Mononuclear cell (primary cell): ENCODE data around the gene LYSMD4. TPM values are rescaled to one million over a fixed set of nuclear protein-coding genes. Genes with fewer than 3 reads are reported as not detected.
"Not testable (repeated sequence)": the region's sequence is repeated elsewhere in the genome, so short reads cannot be mapped to it uniquely, and the experiment has no call there.

Experiments
- H3K27me3 ChIP-seq: 2 replicates; pipeline ENCODE4 v1.6.0; 2011; ENCODE audit warnings: low read length, control low read depth; ENCODE audit not compliant: insufficient read depth
- H3K4me1 ChIP-seq: 2 replicates; pipeline ENCODE4 v1.5.1; 2011; ENCODE audit warnings: mild to moderate bottlenecking, low read length, control low read depth; ENCODE audit not compliant: insufficient read depth
- H3K4me3 ChIP-seq: 2 replicates; pipeline ENCODE4 v1.5.1; 2011; ENCODE audit warnings: mild to moderate bottlenecking, low read length, moderate library complexity
- H3K9me3 ChIP-seq: 2 replicates; pipeline ENCODE4 v1.5.1; 2011; ENCODE audit warnings: low read depth, mild to moderate bottlenecking, control low read depth, low read length
- total RNA-seq: library from RNA; depleted of rRNA; stranded (reverse); fragments of >200 nt; gene quantifications from one replicate; pipeline ENCODE4 v1.2.3, GENCODE V29; 2012

Gene LYSMD4
- total RNA-seq, result 6.6 TPM

DNA sequence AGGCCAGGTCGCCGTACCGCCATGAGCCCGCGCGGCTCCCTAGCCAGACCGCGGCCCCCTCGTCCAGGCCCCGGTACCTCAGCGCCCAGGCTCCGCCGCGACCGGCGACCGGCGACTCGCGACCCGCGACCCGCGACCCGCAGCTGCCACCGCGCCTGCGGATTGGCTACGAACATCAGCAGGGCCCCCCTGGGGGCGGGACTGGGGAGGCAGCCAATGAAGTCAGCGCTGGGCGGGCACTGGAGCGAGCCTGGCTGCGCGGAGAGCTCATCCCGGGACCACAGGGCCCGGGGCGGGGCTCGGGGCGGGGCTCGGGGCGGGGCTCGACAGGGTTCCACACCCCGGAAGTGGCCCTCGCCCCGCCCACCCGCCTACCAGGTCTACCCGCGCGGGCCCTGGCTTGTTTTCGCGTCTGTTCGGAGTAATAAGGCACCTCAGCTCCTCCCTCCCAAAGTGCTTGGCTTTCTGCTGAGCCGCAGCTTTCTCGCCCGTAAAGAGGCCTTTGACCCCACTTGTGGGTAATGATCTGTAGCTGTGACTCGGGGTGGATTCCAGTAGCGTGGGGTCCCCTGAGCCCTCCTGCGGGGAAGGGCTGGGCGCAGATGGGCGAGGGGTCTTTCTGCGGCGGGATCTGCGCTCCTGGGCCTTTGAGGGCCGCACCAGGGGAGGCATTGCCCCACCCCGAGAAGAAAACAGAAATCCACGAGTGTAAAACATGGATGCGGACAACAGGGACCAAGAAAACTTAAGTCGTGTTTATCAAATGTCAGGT lies at the start of gene LYSMD4:
LYSMD4 (minus strand) TSS at position 170 of the 772 bp plus-strand sequence. CDS start 1,438 bp downstream, outside the sequence.
- peaks cover 17% of the 10 kb centered on the region for H3K4me1 ChIP-seq
- peak within 1 kb of the TSS; percentile 79 for H3K4me3 ChIP-seq
- H3K27me3 ChIP-seq, result no peaks in the 10 kb centered on the region
- no peaks in the 10 kb centered on the region for H3K9me3 ChIP-seq

DNA sequence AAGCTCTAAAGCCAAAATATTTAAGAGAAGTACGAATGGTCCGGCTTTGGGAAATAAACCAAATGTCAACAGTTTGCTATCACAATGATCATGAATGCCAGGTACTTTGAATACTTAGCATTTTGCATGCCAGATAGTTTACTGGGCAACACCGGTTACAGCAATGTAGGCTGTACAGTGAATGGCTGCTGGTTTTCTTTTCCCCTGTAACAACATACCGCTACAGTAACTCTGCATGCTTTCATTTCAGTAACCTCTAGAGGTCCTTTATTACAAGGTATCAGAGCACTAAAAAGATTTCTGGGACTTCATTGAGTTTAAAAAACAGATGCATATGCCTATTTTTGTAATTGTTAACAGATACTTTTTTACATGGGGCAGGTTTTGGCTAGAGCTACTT lies 48.8 kb upstream of the LYSMD4 start:
- not testable (repeated sequence) for H3K27me3 ChIP-seq, H3K4me3 ChIP-seq, H3K9me3 ChIP-seq, H3K4me1 ChIP-seq

DNA sequence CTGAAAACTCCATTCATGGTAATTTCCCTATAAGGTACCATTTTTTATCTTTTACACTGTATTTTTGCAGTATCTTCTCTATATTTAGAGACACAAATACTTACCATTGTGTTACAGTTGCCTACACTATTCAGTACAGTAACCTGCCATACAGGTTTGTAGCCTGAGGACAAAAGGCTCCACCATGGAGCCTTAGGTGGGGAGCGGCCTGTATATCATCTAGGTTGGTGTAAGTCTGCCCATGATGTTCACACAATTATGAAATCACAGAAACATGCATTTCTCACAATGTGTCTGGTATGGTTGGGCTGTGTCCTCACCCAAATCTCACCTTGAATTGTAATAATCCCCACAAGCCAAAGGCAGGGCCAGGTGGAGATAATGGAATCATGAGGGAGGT lies 43.9 kb upstream of the LYSMD4 start:
- H3K4me3 ChIP-seq, result no peak overlapping the region
- H3K4me1 ChIP-seq, result no peaks in the 10 kb centered on the region
- no peaks in the 10 kb centered on the region for H3K27me3 ChIP-seq
- no peaks in the 10 kb centered on the region for H3K9me3 ChIP-seq

DNA sequence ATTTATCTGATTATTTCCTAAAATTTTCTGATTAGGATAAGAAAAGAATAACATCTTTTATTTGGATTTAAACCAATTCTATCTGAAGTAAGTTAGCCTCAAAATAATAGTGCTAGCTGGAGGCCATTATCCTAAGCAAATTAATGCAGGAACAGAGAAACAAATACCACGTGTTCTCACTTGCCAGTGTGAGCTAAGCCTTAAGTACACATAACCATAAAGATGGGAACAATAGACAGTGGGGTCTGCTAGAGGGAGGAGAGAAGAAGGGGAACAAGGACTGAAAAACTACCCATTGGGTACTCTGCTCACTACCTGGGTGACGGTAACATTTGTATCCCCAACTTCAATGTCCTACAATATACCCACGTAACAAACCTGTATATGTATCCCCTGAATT lies 31.3 kb upstream of the LYSMD4 start:
- Histone ChIP-seq H3K9me3 (no peaks in the 10 kb centered on the region), H3K27me3 (no peaks in the 10 kb centered on the region), H3K4me3 (no peak overlapping the region), H3K4me1 (no peaks in the 10 kb centered on the region)

DNA sequence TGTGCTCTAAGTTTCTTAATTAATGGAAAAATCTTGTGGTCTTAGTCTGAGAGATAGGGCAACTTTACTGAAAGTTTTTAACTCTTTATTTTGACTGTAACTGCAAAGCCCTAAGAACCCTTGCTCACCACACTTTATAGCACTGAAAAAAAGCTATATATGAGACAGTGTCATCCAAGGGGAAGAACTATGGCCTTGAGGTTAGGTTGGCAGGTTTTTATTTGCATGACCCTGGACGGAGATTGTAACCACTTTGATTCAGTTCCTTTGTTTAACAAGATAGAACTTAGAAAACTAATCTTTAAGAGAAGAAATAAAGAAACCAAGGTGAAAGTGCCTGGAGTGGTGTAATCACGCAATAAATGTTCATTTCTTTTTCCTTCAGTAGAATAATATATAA lies 30.6 kb upstream of the LYSMD4 start:
- Histone ChIP-seq H3K27me3 (no peaks in the 10 kb centered on the region), H3K4me3 (no peak overlapping the region), H3K4me1 (no peaks in the 10 kb centered on the region), H3K9me3 (no peaks in the 10 kb centered on the region)

DNA sequence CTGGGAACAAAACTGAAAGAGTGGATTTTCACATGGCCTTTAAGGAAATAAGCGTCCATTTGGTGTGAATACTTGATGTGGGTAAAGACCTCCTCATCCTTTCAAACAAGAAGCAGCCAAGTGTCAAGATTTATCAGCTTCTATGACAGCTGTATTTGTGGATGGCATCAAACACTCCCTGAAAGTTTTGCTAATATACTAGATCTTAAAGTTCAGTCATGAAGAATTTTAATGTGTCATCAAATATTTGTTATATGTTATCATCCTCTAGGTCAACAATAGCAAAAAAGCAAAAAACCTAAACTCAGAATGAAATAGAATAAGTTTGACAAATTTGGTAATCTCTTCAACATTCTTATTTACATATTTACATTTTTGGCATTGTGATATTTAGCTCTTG lies 29.1 kb upstream of the LYSMD4 start:
- Histone ChIP-seq H3K27me3 (no peaks in the 10 kb centered on the region), H3K4me3 (no peak overlapping the region), H3K9me3 (no peaks in the 10 kb centered on the region), H3K4me1 (no peaks in the 10 kb centered on the region)

DNA sequence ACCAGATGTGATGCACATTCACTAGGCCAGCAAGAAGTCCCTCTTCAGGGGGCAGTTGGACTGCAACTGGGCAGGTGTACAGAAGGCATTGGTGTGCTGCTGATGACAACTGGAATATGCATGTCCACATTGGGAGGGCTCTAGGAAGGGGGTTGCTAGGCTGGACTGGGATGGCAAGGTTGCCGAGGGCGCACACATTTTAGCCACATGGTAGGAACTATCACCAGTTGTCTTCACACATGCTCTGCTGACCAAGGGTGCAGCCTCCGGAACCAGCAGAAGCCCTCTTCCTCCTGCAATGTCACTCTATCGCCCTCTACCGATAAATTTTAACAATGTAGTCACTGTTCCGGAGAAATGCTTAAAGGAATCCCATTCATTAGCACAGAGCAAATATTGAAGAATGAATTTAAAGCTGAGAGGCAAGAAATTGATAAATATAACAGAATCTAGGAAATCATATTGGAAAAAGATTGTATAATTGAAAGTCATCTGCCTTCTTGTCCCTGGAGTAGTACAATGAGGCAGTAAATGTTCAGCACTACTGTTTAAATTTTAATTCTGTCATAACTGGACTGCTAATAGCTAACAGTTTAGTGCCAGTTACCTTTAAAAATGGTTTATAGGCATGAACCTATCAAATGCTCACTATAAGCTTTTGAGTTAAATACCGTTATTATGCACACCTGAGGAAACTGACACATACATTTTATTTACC lies 22.6 kb upstream of the LYSMD4 start:
- Histone ChIP-seq H3K9me3 (no peaks in the 10 kb centered on the region), H3K4me3 (no peak overlapping the region), H3K4me1 (no peaks in the 10 kb centered on the region), H3K27me3 (no peaks in the 10 kb centered on the region)

DNA sequence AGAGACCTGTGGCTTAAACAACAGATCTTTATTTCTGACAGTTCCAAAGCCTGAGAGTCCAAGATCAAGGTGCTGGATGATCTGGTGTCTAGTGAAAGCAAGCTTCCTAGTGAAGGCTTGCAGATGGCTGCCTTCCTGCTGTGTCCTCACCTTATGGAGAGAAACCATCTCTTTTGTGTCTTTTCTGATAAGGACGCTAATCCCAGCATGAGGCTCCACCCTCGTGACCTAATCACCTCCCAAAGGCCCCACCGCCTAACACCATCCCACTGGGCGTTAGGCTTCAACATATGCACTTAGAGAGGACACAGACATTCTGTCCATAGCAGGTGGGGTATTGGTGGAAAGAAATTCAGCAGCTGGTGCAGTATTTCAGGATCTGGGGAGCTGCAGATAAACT lies 19.8 kb upstream of the LYSMD4 start:
- Histone ChIP-seq H3K9me3 (no peaks in the 10 kb centered on the region), H3K4me1 (no peaks in the 10 kb centered on the region), H3K27me3 (no peaks in the 10 kb centered on the region), H3K4me3 (no peak overlapping the region)

DNA sequence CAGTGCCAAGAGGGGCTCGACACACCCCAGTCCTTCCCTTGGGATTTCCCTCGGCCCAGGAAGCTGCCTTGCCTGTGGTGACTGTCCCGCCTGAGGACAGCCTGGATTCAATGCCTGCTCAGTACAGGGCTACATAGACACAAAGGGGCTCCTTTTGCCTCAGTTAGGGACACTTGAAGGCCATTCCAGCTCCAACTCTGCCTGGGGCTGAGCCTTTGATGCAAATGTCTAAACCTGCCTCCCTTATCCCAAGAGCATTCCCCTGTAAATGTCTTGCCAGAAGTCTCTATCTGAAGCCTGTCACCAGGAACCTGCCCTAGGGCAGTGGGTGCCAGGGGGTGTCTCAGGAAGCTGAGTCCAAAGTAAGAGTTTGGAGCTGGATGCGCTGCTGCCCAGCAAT lies 19.3 kb upstream of the LYSMD4 start:
- no peak overlapping the region for H3K4me3 ChIP-seq
- H3K27me3 ChIP-seq, result no peaks in the 10 kb centered on the region

DNA sequence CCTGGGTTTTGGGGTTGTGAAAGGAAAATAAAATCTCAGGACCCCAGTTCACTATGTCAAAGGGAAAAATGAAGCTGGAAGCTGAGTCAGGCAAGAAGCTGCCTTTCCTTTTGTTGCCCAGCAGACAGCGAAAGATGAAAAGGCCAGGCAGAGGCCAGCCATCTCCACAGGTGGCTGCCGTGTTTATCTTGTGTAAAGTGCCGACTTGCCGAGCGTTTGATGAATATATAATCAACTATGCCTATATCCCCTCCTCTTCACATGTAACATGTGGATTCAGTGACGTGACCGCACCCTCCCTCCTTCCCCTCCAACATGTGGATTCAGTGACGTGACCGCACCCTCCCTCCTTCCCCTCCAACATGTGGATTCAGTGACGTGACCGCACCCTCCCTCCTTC lies 17.1 kb upstream of the LYSMD4 start:
- H3K9me3 ChIP-seq, H3K27me3 ChIP-seq, H3K4me1 ChIP-seq, H3K4me3 ChIP-seq: not testable (repeated sequence)

More for the DNA sequence above, 19.3 kb upstream of the LYSMD4 start:
- Histone ChIP-seq H3K4me1 (no peaks in the 10 kb centered on the region), H3K9me3 (no peaks in the 10 kb centered on the region)

DNA sequence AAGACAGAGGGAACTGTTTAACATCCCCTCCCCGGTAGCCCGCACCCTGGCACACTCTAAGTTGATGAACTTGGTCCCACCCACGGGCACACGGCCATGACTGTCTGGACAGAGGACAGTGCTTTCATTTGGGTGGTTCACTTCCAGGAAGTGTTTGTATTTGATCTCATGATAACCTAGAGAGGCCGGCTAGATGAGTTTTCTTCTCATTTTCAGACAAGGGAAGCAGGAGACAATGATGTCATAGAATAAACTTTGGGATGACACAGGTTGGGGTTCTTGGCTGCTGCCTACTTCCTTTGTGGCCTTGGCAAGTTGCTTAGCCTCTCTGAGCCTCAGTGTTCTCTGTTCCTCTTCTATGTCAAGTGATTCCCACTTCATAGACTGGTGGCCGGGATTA lies 16.1 kb upstream of the LYSMD4 start:
- H3K4me1 ChIP-seq, result no peaks in the 10 kb centered on the region
- H3K9me3 ChIP-seq, result no peaks in the 10 kb centered on the region
- no peaks in the 10 kb centered on the region for H3K27me3 ChIP-seq
- no peak overlapping the region for H3K4me3 ChIP-seq

DNA sequence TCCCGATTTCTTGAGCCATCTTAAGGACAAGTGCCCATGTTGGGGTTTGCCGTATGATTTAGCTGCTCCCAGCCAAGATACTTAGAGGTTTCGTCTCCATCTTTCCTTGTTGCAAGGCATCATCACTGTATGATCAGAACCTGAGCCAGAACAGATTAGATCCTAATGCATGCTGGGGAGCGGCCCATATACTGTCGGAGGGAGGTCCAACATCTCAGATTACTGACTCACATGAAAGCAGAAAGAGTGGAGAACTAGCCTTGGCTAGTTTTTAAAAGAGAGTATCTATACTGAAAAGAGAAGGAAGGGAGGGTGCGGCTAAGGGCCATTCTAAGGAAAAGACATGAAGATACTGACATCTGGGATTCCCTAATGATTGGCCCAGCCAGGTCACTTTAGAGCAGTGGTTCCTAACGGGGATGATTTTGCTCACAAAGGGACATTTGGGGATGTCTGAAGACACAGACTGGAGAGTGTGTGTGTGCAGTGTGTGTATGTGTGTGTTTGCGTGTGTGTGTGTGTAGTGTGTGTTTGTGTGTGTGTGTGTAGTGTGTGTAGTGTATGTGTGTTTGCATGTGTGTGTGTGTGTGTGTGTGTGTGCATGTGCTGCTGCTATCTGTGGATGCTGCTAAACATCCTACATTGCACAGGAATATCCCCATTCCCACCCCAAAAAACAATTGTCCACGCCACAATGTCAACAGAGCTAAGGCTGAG lies 12.3 kb upstream of the LYSMD4 start:
- H3K4me1 ChIP-seq, result no peaks in the 10 kb centered on the region
- no peak overlapping the region for H3K4me3 ChIP-seq
- no peaks in the 10 kb centered on the region for H3K27me3 ChIP-seq
- no peaks in the 10 kb centered on the region for H3K9me3 ChIP-seq

DNA sequence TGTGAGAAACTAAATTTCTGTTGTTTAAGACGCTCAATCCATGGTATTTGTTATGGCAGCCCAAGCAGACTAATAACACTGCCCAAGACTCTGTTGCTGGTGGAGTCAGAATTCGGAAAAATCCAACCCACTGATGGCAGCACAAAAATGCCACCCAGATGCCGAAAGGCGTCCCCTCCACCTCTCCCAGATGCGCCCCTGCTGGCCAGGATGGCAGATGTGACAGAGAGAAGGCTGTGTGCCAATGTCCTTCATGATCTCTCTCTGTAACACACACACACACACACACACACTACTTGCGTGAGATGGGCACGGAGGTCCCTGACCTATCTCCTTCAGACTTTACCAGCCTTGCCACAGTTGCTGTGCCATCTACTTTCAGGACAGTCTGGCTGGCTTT lies 10.9 kb upstream of the LYSMD4 start:
- H3K4me3 ChIP-seq, result no peak overlapping the region
- no peaks in the 10 kb centered on the region for H3K27me3 ChIP-seq
- H3K4me1 ChIP-seq, result no peaks in the 10 kb centered on the region
- no peaks in the 10 kb centered on the region for H3K9me3 ChIP-seq

DNA sequence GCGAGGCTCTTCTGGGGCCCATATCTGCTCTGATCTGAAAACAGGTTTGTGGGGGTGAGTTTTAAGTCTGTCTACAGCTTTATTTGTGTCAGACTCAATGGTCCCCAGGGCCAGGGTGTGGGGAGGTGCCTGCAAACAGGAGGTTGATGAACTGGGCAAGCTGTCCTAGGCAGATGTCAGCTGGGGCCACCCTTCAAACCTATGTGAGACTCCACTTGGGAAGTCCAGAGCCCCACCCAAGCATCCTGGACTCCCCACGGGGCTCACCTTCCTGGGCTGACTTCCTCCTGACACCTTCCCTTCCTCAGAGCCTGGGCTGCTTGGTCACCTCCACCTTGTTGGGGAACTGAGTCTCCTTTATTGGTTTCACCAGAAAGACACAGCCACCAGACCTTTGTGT lies 8.6 kb upstream of the LYSMD4 start:
- Histone ChIP-seq H3K27me3 (no peaks in the 10 kb centered on the region), H3K4me1 (no peaks in the 10 kb centered on the region), H3K4me3 (no peak overlapping the region), H3K9me3 (no peaks in the 10 kb centered on the region)

DNA sequence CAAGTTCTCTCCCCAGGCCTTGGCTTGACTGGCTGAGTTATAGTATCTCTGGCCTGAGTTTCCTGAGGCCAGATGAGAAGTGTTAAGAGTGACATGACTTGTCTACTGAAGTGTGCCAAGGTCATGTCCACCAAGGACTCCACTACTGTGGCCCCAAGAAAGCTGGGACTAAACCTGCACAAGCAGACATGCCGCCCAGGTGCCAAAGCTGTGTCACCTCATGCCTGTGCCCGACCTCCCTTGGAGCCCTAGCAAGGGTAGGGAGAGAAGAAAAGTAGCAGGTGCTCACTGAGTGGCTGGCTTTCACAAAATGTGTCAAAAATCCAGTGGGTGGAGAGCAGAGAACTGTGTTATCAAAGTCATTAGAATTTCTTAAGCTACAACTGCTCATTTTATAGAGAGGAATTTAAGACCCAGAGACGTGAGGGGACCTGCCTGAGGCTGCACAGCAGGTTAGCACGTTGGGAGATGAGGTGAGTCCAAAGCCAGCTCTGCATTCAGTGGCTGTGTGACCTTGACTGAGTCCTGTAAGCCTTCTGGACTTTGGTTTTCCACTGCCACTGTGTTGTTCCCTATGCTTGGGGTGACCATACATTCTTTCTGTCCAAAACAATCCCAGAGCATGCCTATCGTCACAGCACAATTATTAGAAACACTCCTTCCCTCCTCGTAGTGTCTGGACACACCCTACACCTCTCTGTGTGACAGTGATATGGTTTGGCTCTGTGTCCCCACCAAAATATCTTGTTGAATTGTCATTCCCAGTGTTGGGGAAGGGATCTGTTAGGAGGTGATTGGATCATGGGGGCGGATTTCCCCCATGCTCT lies 5.0 kb upstream of the LYSMD4 start:
- Histone ChIP-seq H3K4me3 (no peak overlapping the region), H3K4me1 (peaks cover 4% of the 10 kb centered on the region), H3K9me3 (no peaks in the 10 kb centered on the region), H3K27me3 (no peaks in the 10 kb centered on the region)
